ENCODE data around the gene RFX5. TPM values are rescaled to one million over a fixed set of nuclear protein-coding genes. Genes with fewer than 3 reads are reported as not detected.
A peak's percentile ranks its signal among the peaks of the same experiment; 100 is the strongest.
"Not testable (repeated sequence)": the region's sequence is repeated elsewhere in the genome, so short reads cannot be mapped to it uniquely, and the experiment has no call there.

RFX5 gene
- total RNA-seq, 1 donor, result 89.7 TPM

DNA sequence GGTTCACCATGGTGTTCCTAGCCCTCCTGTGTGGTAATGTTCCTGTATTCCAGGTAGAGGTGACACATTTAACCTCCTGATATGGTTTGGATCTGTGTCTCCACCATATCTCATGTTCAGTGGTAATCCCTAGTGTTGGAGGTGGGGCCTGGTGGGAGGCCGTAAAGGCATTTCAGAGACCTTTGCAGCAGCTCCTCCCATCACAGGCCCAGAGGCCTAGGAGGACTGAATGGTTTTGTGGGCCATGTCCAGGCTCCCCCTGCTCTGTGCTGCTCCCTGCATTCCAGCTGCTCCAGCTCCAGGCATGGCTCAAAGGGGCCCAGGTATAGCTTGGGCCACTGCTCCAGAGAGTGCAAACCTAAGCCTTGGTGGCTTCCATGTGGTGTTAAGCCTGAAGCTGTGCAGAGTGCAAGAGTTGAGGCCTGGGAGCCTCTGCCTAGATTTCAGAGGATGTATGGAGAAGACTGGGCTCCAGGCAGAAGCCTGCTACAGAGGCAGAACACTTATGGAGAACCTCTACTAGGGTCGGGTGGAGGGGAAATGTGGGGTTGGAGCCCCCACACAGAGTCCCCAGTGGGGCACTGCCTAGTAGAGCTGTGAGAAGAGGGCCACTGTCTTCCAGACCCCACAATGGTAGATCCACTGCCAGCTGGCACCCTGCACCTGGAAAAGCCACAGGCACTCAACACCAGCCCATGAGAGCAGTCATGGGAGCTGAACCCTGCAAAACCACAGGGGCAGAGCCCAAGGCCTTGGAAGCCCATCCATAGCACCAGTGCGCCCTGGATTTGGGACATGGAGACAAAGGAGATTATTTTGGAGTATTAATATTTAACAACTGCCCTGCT, 15.5 kb upstream of the RFX5 start:
- DNase-seq (ENCODE audit: low read depth in 2 of 3, low spot score in 2 of 3), result no peak

DNA sequence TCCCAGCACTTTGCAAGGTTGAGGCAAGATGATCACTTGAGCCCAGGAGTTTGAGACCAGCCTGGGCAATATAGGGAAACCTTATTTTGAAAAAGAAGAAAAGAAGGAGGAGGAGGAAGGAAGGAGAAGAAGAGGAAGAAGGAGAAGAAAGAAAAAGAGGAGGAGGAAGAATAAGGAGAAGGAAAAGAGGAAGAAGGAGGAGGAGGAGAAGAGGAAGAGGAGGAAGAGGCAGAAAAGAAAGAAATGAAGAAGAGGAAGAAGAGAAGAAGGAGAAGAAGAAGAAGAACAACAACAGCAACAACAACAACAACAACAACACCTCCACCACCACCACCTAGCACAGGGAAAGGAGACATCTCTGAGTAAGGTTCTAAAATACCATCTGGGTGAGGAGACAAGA, 14.8 kb upstream of the RFX5 start:
- no peak for DNase-seq (ENCODE audit: low read depth in 2 of 3, low spot score in 2 of 3)

DNA sequence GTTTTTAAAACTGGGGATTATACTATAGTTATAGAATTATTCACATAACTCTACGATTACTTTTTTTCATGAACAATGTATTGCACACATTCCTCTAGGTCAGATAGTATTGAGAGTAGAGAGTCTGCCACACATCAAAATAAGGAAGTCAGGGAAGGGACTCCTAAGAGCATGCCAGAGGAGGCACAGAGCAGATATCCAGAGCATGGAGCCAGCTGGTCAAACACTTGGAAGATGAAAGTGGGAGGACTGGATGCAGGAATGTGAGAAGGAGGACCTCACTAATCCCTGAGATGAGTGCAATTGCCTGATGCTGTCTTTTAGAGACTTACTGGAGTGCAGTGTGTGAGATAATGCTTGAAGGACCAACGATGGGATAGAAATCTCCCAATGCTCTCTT, 9.6 kb upstream of the RFX5 start:
- DNase-seq (ENCODE audit: low read depth in 2 of 3, low spot score in 2 of 3), result no peak

DNA sequence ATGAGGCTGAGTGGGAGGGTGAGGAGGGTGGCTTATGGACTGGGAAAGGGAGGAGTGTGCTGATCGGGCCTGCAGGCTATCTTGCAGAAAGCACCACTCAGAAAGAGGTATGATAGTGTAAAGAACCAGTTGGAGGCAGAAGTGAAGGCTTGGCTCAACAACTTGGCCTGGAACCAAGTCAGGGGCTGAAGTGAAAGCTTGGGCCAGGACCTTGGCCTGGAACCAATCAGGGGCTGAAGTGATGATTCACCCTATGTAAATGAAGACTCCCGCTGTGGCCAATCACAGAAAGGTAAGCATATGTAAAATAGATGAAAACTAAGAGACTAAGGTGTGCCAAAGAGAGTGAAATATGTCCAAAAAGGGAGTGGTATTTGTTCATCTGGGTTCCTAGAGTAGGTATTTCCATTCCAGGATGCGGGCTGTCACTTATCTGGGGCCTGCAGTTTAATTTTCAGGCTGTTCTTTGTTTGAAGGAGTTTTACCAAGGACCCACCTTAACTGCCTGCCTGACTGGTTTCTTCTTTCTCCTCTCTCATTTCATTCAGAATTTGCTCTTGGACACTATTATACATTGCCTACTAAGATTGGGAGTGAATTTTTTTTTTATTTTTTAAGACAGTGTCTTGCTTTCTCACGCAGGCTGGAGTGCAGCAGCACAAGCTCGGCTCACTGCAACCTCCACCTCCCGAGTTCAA, 5.1 kb upstream of the RFX5 start:
- no peak for DNase-seq (ENCODE audit: low read depth in 2 of 3, low spot score in 2 of 3)

DNA sequence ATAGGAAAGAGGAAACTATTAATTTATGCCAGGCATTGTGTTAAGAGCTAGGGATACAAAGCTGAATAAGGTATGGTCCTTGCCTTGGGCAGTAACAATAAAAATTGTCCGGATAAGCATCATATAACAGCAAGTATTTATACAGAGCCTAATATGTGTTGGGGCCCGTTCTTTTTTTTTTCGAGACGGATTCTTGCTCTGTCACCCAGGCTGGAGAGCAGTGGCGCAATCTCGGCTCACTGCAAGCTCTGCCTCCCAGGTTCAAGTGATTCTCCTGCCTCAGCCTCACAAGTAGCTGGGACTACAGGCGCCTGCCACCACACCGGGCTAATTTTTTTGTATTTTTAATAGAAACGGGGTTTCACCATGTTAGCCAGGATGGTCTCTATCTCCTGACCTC, 3.3 kb upstream of the RFX5 start:
- not testable (repeated sequence) for DNase-seq (ENCODE audit: low read depth in 2 of 3, low spot score in 2 of 3)

DNA sequence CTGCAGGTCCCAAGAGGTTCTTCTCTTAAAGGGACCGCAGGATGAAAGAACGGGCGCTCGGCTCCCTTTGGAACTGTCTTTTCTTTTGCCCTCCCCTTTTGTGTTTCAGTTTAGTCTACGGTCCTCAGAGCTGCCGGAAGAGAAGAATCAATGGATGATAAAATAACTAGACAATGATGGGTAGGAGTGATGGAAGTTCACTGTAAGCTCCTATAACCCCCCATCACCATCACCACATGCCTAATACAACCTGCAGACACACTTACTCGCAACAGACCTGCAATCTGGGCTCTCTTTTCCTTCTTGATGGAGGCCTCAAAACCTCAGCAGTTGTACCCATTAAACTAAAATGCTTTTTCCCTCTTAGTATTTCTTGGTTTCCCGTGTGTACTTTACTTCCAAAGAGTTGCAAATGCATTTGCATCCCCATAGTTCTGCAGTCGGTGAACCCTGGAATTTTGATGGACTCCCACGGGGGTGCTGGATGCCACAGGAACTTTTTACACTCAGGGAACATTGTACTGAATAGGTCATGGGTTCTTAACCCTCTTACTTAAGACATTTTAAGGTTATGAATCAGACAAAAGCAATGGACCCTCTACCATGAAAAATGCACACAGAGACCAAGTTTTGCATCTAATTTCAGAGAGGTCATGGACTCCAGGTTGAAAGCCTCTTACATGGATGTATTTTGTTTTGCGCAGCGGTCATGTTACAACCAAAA, 633 bp upstream of the RFX5 start:
- DNase-seq (ENCODE audit: low read depth in 2 of 3, low spot score in 2 of 3), result no peak

DNA sequence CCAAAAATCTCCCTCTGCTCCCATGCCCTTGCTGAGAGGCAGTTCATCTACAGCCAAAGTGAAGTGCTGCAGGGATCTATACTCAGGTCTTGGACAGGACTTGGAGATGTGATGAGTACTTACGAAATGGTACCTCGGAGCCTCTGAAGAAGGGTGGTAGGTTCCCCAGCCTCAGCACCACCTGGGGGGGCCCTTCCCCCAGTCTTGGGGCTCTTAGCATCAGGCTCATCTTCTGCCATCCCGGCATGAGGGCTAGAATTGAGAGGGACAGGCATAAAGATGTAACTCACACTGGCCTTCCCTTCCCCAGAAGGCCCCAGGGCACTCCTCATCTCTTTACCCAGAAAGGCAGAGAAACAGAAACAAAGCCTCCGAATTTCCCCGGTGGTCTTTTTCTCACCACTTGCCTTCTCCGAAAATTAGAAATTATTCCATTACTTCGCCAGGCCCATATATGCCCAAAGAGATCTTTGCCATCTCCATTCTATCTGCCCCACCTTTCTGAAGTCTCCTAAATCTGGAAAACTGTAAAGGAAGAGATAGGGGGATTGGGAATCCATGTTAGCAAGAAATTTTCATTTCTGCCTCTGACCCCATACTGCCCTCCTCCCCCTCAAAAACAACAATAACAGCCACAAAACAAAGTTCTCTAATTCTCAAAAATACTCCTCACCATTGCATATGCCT, 827 bp downstream of the RFX5 start:
- peak in 1 of 3 donors; percentile 26 for DNase-seq (ENCODE audit: low read depth in 2 of 3, low spot score in 2 of 3)

DNA sequence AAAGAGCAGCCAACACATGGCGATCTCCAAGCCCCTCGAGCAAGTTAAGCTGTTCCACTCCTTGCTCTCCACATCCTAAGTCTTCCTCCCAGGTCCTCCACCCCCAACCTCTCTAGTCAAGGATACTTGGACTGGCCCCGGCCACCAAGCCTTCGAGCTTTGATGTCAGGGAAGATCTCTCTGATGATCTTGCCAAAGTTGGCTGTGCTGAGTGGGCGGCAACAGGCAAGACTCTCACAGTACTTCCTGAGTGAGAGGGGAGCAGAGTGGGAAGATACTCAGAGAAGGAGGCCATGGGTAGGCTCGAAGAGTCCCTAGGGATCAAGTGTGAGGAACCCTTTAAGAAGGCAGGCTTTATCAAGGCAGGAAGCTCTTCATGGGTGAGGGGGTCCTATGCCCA, 2.8 kb downstream of the RFX5 start:
- DNase-seq (ENCODE audit: low read depth in 2 of 3, low spot score in 2 of 3), result no peak

DNA sequence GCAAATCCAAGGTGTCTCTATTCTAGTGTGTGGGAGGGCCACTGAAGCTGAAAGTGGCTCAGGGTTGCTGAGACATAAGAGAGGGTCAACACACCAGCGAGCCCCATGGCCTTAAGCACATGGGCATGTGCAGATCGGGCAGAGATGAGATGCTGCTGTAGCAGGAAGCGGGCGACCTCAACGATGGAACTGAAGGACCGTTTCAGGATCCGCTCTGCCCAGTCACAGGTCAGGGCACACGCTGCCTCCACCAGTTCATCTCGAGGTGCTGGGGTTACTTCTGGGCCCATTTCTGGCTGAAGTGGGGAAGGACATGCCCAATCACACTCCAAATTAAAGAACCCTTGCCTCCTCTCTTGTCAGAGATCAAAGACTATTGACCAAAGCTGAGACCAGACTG, 3.5 kb downstream of the RFX5 start:
- DNase-seq (ENCODE audit: low read depth in 2 of 3, low spot score in 2 of 3), result no peak

DNA sequence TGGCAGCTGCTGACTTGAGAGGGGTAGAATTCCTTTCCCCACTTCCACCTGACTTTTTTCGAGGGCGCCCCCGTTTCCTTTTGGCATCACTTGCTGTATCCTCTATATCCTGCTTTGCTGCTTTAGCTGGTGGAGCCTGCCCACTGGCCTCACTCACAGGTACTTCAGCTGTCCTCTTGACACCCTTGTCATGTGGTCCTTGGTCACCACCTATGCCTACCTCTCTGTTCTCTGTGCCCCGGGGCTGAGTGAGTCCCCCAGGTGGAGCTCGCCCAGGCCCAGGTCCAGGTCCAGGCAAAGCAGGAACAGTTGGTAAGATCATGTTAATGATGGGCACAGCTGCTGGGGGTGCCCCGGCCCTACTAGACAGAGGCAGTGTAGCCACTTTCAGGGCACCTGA, 4.5 kb downstream of the RFX5 start:
- DNase-seq (ENCODE audit: low read depth in 2 of 3, low spot score in 2 of 3), result no peak

DNA sequence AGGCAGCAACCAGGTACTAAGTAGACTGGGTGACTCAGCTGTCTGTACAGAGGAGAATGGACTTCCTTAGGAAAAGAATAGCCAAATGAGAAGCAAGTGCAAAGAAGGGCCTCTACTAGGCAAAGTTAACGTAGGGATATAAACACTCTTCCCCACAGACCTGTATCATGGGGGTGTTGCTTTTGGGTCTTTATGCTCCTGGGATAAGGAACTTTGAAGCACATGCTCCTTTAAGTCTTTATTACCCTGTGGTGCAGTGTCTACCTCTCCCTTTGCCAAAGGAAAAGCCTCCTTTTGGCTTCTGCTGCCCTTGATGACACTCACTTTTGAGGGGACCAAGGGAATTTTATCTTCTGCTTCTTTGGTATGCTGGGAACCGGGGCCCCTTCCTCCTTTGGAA, 5.0 kb downstream of the RFX5 start:
- DNase-seq (ENCODE audit: low read depth in 2 of 3, low spot score in 2 of 3), result no peak

DNA sequence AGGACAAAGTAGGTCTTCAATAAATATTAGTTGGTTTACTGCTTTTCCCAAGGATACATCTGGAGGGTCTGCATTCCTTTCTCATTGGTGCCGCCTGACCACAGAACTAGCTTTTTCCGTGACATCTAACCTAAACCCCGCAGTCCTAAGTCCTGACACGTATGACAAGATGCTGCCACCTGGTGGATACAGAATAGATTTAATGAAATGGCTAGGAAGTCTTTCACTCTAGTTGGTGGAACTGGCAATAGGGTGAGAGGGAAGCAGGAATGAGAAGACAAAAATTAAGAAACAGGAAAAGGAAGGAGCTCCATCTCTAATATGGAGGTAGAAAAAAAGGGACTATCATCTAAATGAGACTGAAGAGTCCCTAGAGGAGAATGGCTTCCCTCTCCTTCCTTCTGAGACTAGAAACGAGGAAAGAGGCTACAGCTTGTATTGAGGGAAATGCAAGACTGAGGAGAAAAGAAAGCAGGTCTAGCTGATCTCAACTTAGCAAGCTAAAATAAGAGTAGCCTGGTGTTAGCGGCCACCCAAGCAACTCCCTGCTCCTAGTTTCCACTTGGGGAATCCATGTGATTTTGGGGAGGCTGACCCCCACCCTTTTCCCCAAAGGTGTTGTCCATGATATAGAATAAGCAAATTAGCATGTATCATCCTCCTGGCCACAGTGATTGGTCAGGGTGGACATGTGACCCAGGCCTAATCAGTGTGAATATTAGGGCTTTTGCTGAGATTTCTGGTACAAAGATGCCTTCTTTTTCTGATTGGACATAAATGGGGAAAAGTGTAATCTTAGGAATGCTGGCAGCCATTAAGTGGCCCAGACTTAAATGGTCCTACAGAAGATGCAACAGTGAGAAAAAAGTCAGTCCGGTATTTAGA, 5.9 kb downstream of the RFX5 start:
- peak in 2 of 3 donors; percentile 79 to 87 for DNase-seq (ENCODE audit: low read depth in 2 of 3, low spot score in 2 of 3)

DNA sequence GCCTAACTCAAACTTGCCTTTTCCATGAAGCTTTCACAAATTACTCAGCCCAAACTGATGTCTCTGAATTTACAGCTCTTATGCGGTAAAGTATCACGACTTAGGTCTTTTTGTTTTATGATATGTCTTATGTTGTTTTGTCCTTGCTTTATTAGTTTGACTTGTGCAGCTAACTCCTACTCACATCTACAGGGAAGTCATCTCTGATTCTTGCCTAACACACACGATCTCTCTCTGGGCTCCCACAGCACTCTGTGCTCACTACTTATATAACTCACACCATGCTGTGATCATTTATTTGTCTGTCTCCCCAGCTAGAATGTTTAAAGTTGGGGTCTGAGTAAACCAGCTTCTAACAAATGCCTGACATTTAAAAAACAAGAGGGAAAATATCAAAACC, 10.5 kb downstream of the RFX5 start:
- DNase-seq (ENCODE audit: low read depth in 2 of 3, low spot score in 2 of 3), result no peak

DNA sequence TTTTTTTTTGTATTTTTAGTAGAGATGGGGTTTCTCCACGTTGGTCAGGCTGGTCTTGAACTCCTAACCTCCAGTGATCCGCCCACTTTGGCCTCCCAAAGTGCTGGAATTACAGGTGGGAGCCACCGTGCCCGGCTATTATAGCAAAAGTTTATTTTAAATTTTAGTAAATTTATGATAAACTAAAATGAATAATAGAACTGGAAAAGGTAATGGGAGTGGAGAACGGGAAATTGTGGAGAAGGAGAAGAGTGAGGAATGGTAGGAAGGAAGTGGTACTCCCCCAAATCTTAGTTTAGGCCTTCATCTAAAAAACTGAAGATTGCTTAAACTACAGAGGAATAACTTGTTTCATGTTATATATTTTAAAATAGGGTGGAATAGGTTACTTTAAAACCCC, 12.2 kb downstream of the RFX5 start:
- no peak for DNase-seq (ENCODE audit: low read depth in 2 of 3, low spot score in 2 of 3)

DNA sequence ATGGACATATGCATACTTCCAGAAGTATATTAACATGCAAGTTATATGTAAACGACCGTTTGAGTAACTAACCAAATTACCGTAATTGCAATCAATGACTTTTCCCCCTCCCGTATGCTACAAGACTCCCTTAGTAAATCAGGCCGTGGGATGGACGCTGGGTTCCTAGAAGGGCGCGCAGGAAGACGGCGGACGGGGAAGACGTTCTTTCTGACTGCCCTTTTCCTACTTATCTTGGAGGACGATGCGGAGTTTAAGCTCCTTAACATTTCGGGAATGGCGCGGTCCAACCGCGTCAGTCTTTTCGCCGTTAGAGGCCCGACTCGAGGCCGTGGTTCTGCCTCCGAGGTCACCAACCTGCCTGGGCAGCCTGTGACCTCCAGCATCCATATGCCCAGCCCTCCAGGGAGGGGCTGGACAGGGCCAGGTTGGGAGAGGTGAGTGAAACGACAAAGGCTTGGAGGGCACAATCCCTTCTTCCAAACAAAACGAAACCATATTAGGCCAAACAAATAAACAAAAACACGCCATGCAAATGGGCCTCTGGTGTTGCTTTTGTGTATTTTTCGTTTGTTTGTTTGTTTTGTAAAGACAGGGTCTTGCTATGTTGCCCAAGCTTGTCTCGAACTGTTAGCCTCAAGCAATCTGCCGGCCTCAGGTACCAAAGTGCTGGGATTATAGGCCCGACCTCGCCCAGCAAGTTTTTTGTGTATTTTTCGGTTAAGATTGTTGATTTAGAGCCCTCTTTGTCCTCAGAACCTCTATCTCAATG, 19.0 kb downstream of the RFX5 start:
- DNase-seq (ENCODE audit: low read depth in 2 of 3, low spot score in 2 of 3), result peak in 1 of 3 donors; percentile 7

DNA sequence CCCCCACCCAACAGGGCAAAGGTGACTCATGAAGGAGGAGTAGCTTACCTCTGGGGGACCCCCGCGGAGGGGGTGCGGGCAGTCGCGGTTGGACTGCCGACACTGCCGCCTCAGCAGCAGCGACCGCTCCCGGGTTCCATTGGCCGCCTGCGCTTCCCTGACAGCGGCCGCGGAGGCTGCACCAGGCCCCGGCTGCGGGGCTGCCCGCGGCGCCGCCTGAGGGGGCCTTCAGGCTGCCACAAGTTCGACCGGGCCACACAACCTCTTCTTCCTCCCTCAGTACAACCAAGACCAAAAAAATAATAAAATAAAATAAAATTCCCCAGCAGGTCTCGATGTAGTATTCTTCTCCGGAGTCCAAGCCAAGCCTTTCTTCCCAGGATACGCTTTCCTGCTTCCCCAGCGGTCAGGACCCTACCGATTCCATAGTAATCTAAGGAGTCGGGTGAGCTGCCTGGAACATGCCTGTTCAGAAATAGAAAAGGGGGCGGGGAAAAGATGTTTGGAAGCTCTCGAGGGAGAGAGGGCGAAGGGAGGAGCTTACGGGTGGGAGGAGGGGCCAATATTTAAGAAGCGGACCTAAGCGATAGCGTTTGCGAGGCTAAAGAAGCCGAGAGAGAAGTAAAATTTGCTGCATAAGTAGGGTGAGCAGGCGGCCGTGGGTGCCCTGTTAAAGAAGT, 19.7 kb downstream of the RFX5 start, which contains the start of gene PI4KB:
Gene PI4KB (minus strand): TSS at position 194 of the 680 bp plus-strand sequence. CDS start 10,935 bp downstream, outside the sequence.
- DNase-seq (ENCODE audit: low read depth in 2 of 3, low spot score in 2 of 3), result peak; percentile 73 to 99 (median 98)

DNA sequence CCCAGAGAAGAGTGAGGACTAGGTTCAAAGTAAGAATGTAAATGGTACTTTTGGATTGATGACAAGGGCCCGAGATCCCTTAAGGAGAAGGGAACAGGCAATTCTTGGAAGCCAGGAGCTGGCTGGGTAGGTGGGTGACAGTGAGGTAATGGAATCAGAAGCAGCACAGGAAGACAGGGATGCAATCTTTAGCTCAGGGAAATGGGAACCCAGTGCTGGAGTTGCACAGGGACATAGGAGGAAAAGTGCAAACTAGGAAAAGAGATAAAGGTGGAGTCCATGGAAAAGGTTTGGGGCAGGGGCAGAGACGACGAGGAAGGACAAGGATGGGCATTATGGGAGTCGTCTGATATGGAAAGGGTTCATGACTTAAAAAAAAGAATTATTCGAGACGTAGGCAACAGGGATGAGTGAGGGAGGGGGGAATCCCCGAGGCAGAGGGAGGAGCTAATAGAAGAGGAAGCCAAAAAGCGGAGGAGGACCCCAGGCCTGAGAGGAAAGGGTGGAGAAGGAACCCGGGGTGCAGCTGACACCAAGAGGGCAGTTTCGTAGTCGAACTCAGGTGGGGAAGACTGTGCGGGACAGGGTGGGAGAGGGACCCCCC, 20.3 kb downstream of the RFX5 start:
- DNase-seq (ENCODE audit: low read depth in 2 of 3, low spot score in 2 of 3), result peak in 2 of 3 donors; percentile 75 to 81

Measured in hematopoietic multipotent progenitor cell (in vitro differentiated cells).